Measurements from ENCODE around the gene AOPEP. TPM values are rescaled to one million over a fixed set of nuclear protein-coding genes. Genes with fewer than 3 reads are reported as not detected.

Gene AOPEP
- total RNA-seq, 1 experiment from 2014 or later = 119 TPM

DNA sequence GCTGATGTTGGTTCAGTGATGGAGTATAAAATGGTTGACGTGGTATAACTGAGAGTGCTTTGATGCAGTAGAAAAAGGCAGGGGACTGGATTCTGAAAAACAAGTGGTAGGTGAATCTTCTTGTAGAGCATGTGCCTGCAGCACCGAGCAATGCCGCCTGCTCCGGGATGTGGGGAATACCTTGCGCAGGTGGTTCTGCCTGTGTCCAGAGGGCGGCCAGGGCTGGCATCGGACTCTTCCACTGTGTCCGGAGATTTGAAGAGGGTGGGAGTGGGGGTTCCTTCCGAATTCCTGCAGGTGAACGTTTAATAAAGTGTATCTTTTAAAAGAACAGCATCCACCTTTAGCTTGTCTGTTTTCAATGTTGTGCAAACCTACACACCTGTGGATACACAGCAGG is 353.0 kb downstream of the AOPEP start:
- no peak for DNase-seq (ENCODE audit: low read depth)

DNA sequence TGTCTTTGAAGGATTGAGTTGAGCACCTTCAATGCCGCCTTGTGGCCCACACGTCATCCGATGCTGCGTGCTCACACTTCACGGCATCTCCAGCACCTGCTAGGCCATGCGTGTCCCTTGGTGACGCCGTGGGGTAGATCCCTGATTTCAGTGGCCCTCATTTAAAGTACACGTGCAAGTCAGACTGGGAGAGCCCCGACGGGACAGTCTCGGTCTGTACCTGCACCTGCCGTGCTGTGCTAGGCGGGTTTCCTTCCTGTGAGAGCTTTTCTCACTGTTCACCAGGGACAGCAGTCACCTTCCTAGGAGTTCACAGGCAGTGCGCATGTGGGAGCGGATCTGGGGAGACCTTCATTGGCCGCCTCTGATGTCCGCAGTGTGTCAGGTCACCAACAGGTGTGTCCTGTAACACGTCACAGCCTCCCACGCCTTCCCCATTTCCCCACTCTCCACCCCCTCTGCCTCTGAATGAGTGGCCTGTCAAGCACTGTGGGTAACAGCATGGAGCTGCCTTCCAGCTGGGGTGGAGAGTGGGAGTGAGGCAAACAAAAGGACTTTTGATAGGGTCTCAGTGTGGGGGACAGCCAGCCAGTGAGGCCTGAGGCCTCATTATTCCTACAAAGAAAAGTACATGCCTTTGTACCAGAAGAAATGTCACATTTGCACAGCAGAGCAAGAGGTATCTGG is 354.6 kb downstream of the AOPEP start:
- DNase-seq (ENCODE audit: low read depth) = no peak

DNA sequence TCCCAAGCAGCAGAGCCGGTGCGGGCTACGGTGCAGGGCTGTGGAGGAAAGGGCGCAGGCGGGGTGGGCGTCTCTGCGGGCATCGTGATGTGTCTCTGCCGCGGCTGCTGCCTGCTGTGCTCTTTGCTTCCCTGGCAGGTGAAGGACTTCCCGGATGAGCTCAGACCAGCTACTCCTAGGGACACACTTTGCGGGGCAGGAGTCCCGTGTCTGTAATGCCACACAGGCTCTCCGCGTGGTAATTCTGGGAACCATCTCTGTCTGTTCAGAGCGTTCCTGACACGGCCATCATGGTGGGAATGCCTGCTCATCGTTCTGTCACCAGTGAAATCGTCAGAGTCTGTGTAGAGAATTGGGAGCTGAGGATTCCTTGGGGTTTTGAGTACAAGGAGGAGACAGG is 355.5 kb downstream of the AOPEP start:
- no peak for DNase-seq (ENCODE audit: low read depth)

DNA sequence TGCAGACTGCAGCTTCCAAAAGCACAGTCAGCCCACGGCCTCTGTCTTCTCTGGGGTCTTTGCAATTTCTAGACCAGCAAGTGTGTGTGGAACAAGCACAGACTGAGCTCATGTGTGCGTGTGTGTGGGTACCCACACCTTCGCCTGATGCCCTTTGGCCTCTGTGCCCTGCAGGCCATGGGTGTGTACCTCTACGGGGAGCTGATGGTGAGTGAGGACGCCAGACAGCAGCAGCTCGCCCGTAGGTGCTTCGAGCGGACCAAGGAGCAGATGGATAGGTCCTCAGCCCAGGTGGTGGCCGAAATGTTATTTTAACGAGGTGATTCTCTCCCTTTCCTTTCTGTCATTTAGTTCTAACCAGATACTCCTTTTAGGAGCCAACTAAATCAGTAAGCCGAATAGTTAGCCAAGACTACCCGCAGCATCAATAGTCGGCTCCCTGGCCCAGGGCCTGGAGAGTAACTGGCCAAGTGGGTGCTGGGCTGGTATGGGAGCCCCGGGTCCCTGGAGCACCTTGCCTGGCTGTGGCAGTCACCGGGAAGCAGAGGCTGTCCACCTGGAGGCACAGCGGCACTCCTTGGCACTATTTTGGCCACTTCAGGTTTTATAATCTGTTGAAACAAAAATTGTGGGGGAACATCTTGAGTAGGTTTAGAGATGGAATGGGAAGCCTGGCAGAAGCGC is 356.0 kb downstream of the AOPEP start:
- DNase-seq (ENCODE audit: low read depth) = no peak

DNA sequence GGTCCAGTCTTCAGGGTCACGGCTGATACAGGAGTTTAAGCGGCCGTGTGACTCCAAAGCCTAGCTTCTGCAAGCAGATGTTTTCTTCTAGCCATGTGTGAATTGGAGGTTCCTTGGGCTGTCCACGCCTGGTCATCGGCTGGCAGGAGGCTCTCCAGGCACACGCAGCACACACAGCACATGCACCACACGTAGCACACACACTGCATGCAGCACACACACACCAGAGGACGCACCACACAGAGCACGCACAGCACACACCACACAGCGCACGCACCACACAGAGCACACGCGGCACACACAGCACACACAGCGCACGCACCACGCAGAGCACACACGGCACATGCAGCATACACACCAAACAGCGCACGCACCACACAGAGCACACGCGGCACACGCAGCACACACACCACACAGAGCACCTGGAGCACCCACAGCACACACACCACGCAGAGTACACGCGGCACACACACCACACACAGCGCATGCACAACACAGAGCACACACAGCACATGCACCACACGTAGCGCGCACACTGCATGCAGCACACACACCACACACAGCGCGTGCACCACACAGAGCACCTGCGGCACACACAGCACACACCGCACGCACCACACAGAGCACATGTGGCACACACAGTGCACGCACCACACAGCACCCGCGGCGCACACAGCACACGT is 356.7 kb downstream of the AOPEP start:
- no peak for DNase-seq (ENCODE audit: low read depth)

DNA sequence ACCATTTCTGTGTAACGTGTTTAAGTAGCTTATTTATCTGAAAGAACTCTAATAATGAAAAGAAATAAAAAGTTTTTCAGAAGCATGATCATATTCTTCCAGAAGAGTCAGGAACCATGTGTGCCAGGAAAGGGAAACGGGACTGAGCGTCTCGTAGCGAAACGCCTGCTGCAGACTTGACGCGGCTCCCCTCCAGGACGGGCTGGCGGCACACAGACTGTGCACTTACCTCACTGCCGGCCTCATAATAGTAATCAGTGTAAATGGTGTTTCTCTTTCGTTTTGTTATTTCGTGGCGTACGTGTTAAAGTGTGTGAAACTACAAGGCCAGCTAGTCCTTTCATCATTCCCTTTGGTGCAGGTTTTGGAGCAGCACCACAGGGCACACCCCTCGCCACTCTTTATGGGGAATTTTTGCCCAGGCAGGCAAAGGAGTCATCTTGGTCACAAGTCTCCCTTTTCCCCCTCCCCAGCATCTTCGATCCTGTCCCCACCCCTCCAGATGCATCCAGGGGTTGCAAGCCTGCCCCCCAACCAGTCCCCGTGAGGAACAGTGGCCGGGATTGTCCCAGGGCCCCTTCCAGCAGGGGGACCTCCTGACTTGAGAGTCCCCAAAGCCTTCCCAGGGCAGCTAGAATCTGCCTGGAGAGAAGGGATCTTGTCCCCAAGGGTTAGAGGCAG is 357.9 kb downstream of the AOPEP start:
- DNase-seq (ENCODE audit: low read depth) = no peak

DNA sequence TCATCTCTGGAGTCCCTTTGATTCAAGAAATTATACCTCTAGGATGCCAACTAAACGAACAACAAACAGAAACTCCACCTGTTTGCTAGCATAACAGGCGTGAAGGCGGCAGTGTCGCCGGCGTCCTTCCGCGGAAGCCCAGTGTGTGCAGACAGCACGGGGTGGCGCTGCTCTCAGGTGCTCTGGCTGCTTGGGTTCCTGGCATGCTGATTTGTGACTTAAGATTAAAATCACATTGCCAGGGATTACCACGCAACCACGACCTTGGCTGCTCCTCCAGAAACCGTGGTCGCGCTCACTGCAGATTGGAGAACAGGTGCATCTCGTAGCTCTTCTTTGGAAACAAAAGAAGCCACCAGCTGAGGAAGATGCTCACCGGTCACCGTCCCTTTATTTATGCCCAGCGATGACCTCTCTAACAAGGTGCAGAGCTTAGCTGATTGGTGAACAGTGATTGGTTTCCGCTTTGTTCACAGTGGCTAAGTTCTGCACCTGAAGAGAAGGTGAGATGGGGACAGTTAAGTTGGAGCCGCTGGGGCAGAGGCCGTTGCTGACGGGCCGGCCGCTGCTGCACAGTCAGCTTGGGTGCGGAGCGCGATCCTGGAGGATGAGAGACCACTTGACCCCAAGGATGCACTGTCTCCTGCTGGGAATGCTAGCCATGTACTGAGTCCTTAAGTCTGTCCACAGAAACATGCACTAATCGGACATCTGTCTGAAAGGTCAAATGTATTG is 358.7 kb downstream of the AOPEP start:
- DNase-seq (ENCODE audit: low read depth) = no peak

DNA sequence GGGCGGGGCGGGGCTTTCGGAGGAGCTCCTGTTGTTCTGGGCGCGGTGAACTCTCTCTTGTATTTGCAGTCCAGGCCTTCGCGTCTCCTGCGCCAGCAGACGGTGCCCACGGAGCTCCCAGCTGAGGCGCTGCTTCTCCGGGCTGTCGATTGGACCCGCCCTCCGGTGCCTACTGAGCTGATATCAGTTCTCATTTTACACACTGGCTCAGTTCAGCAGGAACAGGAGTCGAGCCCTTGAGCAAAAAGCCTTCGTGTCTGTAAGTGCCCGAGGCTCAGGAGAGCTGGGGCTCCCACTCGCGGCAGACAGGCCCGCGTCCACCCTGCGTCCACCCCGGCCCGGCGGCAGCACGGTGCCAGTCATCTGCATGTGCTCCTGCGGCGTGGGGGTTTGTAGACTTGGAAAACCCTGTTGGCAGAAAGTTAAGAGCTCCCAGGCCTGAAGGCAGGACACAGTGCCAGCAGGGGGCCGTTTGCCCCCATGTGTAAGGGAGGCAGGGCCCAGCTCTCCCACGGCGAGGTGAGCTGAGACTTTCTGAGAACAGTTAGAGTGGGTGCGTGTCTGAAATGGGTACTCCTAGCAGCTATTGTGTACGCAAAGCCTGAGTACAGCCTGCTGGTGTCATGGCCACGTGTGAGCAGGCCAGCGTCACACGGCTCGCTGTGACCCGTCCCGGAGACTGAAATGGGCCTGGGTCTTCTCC is 359.5 kb downstream of the AOPEP start:
- no peak for DNase-seq (ENCODE audit: low read depth)

DNA sequence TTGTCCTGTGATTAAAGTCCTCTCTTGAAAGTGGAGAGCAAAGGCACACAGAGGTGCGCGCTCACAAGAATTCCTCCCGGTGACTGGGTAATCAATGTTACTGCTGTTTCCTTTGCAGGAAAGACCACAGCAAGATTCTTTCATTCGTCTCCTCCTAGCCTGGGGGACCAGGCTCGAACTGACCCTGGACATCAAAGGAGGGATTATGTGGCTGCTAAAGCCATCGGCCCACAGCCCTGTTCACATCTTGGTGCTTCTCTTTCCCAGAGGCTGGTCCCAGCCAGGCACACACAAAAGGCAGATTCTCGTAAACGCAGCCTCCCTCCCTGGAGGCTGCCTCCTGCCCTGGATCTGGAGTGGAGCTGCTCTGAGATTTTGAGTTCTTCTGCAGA is 360.1 kb downstream of the AOPEP start:
- DNase-seq (ENCODE audit: low read depth) = no peak

DNA sequence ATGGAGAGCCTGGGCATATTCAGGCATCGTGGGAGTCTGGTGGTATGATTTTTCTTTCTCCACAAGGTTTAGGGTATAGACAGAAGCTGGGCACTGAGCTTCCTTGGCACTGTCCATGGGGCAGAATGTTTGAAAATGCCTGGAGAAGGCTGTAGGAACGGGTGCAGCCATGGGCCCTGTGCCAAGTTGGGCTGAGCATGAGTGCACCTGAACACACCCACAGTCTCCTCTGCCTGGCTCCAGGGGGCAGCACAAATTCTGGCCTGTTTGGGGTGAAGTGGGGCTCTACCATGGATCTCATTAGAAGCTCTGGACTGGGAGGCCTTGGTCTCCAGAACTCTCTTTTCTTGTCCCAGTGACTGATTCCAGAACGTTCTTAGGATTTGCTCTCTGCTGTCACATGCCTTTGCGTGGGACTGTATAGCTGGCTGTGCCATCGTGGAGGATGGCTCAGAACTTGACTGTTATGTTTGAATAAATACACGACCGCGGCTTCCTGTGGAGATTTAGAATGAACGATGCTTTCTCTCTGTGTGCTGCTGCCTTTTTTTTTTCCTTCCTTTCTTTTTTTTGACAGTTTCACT is 361.3 kb downstream of the AOPEP start:
- DNase-seq (ENCODE audit: low read depth) = no peak

DNA sequence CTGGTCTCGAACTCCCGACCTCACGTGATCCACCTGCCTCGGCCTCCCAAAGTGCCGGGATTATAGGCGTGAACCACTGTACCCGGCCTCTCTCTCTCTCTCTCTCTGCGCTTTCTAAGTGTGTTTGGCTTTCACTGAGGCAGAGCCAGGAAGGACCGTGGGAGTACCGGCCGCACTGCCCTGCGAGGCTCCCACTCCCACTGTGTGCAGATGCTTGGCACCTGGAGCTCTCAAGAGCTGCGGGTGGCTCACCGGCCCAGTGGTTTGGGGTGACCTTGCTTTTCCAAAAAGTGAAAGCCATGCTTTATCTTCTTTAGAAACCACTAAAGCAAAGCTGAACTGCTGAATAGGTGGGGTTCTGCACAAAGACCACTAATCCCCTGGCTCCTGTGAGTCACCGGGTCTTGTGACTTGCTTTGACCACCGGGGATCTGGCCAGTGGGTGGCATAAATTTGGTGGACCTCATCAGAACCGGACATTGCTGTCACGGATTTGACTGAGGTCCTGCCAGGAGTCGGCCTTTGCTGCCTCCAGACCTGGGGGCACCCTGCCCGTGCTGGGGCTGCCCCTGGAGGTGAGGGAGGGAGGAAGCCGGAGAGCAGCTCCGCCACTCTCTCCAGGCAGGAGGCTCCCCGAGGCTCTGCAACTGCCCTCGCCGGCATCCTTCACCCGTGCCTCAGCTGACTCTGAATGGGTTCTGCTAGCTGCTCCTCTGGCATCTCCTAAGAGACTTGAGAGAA is 362.1 kb downstream of the AOPEP start:
- DNase-seq (ENCODE audit: low read depth) = peak; percentile 82

DNA sequence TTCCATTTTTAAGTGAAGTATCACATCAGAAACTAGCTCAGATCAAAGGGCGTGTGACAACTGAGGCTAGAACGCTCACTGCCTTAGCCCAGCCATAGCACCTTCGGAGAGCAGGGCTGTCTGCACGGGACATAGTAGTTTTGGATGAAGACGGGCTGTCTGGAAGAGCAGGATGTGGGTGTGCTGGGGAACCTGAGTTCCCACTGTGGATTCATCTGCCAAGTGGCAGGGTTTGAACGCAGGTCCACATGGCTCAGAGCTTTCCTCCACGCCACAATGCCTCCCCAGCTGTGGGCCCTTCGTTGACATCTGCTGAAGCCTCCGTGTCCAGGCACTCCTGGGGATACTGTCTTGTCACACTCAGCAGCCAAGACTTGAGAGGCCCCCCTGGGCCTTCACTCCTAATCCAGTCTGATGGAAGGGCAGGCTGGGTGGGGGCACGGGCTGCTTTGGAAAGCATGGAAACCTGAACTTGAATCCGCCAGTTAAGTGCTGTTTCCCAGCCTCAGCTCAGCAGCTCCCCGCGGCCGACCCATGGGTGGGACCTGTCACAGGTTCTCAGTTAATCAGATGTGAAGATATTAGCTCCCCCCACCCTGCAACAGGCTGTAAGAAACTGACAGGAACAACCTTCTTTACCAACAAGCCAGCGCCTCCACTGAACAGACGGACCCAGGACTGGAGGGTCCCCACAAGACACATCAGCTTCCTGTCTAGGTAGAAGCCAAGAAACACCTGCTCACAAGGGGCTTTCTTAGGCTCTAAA is 362.9 kb downstream of the AOPEP start:
- no peak for DNase-seq (ENCODE audit: low read depth)

DNA sequence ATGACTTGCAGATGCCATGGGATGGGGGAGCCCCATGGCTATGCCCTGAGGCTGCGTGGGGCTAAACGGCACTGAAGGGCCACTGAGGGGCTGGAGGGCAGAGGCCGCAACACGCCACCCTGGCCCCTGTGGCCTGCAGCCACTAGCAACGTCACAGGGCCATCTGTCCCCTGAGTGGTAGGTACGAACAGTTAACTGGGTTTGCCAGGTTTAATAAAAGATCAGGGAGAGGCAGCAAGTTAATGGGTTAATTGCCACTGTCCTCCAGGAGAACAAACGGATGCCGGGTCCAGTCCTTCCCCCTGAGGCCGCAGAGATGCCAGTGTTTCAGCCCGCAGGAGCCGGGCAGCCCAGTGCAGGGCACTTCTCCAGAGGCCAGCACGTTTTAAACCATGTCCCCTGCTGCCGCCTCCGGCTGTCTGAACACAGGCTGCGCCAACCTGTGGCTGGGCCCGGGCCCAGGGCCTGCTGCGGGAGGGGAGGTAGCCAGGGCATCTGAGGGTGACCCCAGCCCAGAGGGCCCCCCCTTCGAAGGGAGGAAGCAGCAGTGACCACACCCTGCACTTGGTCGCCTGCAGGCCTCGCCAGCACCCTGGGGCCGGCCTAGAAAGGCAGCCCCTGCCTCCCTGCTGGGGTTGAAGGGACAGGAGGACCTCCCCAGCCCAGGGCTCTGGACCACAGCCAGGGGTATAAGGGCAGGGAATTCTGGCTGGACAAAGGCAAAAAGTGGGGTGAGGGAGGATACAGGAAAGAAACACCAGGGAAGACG is 363.7 kb downstream of the AOPEP start:
- peak; percentile 91 for DNase-seq (ENCODE audit: low read depth)

DNA sequence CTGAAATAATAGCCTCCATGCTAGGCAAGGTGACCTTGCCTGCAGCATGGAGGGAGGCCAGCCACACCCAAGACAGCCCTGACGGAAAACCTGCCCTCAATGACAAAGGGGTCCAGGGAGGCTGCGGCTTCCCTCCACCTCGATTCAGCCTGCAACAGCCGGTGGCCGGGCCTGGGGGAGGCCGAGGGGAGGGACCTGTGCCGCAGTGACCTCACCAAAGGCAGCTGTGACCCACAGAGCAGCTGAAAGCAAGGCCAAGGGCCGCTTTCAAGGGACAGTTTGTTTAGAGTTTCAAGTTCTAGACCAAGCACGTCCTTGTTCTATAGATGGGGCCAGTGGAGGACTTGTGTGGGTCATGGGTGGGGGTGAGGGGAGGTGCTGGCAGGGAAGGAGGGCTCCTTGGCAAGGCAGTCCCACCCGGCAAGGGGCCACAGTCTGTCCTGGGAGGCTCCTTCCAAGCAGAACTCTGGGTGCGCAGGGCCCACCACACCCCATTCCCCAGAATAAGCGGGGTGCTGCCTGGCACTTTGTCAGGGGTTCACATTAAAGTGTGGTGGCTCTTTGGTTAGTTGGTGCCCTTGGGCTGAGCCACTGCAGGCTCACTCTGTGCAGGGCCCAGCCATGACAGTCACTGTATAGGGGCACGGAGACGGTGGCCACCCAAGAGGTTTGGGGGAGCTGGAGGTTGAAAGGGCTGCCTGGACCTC is 364.5 kb downstream of the AOPEP start:
- peak; percentile 43 for DNase-seq (ENCODE audit: low read depth)

DNA sequence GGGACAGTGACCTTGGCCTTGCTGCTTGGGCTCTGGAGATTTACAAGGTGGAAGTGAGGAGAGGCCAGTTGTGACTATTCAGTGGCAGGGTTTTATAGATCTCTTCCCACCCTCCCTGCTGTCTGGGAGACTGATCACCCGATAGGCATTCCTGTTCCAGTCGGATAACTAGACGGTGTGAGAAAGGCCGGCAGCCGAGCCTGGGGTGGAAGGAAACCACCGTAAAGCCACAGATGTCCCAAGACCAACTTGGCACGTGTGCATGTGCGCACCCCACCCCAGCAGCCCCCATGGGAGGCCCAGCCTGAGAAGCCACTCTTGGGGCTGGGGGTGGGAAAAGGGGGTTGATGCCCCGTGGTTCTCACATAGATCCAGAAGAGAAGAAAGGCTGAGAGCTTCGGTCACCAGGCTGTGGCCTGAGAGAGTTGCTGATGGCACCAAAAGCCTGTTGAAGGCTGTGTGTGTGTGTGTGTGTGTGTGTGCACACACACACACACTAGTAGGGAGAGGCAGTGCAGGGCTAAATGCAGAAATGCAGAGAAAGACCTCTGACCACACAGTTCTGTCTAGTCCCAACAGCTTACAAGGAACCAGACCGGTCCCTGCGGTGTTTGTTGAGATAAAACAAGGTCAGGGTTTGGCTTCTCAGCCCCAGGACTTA is 365.2 kb downstream of the AOPEP start:
- peak; percentile 92 for DNase-seq (ENCODE audit: low read depth)

DNA sequence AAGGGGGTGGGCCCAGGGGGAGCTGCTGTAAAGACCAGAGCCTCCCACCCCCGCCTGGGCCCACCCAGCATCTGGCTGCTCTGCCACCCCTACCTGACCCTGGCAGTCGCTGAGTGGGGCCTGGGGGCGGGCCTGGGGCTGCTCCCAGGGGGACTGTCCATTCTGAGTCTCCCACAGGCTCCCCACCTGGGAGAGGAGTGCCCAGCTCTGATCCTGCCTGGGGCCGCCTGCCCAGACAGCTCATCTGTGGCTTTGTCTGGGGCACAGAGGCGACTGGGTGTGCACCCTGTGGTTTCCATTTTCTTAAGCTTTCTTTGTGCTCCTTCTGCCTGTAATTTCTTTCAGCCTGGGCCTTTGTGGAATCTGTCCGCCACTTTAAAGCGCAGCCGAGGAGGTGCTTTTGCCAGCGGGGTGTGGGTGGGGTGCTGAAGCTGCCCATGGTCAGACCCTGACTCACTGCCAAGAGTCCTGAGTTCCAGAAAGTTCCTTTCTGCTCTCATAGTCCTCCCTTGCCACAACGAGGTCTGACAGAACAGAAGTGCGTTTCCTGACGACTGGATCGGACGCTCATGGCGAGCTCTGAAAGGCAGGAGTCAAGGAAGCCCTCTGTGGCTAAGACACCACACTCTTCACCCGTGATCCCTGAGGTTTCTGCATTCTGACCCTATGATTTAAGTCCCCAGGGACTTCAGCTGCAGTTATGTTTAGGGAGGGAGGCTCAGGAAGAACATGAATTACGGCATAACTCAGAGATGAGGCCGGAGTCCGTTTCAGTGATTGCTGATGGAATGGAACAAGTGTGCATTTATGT is 366.0 kb downstream of the AOPEP start:
- DNase-seq (ENCODE audit: low read depth) = peak; percentile 97

Data from RPMI7951 (cell line).